NCI-H510A (cell line): ENCODE results near the gene ZBTB21.

Experiments
- DNase-seq: peaks from one replicate; lab custom pipeline; 2025; lab: John Stamatoyannopoulos, UW

ZBTB21 gene

DNA sequence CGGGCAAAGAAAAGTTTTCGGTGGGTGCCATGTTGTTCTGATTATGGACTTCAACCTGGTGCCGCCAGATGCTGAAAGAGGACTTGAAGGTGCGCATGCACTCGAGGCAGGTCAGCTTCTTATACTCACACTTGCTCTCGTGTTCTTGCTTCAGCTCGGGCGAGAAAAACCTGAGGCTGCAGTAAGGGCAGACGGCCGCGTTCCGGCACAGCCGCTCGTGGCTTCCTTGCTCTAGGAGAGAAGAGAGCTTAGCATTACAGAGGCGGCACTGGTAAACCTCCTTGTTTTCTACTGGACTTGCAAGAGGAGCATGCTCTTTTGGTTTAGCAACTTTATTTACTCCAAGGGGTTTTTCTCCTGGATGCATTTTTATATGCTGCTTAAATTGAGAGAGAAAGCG is 18.5 kb downstream of the ZBTB21 start:
- DNase-seq, result no peak

DNA sequence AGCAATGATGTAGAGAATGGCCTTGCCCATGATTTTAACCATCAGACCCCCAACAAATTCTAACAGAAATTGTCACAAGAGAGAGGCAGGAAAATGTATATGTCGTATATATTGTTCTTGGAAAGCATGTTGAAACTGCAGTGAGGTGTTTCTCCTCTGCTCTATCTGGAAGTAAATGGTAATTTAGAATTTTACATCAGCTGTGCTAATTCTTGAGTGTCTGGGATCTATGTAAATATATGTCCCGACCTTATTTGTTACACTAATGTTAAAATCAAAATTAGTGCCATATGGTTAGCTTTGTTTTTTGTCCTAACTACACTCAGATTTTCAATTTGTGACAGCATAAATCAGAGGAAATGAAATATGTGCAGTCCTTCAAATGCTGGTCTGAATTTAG is 20.5 kb downstream of the ZBTB21 start:
- DNase-seq, result no peak

DNA sequence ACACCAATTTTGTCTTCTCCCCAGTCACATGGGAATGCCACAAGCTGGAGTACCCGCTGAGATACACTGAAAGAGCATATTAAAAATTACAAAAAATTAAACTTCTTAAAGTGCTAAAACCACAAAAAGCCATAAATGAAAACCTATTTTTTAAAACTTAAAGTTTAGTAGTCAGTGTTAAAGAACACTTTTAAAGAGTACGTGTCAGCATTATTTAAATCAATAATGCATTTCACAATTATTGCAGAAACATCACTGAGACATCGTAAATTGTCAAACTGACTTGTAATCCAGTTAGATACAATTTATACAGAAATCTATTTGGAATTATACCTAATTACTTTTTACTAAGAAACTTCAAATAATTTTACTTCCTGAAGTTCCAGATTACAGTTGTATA is 22.9 kb downstream of the ZBTB21 start:
- no peak for DNase-seq

DNA sequence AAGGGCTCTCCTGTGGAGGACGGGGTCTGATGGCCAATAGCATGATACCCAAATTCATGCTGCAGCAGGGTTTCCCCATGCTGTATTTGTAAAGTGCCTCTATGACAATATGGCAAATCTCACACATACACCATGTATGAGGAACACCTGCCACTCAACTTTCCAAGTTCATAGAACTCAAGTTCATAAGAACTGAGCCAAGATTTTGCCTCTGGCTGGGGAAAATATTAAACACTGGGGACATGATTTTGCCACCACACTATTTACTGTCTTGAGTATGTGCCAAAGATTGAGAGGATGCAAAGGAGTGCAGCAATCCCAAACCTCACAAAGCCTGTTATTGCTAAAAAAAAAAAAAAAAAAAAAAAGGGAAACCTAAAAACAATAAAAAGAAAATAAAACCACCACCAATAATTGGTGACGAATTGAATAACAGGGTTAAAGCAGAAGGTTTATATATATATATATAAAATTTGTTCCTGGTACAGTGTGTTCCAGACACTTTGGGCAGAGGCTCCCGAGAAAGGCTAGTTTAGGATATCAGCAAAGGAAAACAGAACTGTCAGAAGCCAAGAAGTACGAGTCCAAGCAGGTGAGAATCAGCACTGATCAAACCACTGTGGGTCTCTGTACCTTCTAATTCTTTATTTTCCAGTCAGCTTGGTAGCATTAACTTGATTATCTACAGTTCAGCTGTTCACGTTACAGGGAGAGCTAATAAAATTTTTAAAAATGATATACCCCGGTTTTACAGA is 24.3 kb downstream of the ZBTB21 start:
- no peak for DNase-seq

DNA sequence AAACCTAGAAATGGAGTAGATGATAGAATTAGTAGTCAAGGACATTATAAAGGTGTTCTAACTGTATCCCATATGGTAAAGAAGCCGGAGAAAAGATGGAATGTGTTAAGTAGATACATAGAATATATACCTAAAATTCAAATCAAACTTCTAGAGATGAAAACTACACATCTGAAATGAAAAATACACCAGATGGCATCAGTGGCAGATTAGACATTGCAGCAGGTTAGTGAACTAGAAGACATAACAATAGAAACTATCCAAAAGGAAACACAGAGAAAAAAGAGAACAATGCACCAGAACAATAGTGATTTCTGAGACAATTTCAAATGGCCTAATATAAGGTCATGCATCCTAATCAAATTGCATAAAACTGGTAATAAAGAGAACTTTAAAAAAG is 26.9 kb downstream of the ZBTB21 start:
- no peak for DNase-seq

DNA sequence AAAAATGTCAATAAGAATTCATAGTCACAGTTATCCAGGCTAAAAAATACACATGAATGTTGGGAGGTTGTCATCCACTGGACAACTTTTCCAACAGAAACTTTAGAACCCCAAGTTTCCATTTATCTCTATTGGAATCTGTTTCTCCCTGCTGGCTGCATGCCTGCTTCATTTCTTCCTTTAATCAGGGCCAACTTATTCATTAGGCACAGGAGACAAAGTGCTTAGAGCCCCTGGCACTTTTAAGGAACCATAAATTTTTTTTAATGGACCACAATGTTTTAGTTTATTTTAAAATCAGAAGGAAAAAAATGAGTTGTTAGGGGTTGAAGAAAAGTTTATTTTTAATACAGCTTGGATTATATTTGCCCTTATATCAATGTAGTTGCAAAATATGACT is 29.6 kb downstream of the ZBTB21 start:
- no peak for DNase-seq

DNA sequence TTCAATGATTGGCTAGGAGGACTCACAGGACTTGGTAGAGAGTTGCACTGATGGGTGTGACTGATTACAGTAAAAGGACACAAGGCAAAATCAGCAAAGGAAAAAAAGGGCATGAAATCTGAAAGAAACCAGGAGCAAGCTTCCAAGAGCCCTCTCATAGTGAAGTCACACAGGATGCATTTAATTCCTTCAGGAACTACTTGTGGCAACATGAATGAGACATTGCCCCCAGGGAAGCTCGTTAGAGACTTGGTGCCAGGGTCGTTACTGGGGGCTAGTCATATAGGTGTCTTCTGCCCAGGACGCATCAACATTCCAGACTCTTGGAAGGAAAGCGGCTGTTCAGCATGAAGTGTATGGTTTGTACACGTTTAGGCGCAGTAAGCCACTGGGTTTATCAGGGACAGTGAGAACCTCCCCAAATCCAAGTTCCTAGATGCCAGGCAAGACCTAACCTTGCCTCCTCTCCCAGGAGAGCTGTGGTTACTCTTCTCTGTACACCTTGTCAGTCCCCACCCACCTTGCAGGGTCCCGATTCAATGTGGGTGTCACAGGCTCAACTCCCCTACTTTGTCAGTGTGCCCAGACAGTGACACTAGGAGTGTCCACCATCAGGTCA is 30.3 kb downstream of the ZBTB21 start:
- no peak for DNase-seq

DNA sequence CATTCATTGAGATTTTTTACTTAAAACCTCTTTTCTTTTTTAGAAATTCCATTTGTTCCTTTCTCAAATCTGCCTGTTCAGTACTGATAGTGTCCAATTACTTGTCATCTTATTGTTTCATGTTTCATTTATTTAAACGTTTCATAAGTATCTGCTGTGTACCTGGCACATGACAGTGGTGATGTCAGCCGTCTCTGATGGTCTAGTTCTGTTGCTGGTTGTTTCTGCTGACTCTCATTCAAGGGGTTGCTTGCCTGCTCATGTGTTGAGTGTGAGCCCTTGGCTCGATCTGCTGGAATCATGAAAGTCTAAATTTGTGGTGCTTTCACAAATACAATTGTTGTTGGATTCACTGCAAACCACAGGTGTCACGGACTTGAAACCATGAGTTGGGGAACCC is 30.8 kb downstream of the ZBTB21 start:
- DNase-seq, result no peak

DNA sequence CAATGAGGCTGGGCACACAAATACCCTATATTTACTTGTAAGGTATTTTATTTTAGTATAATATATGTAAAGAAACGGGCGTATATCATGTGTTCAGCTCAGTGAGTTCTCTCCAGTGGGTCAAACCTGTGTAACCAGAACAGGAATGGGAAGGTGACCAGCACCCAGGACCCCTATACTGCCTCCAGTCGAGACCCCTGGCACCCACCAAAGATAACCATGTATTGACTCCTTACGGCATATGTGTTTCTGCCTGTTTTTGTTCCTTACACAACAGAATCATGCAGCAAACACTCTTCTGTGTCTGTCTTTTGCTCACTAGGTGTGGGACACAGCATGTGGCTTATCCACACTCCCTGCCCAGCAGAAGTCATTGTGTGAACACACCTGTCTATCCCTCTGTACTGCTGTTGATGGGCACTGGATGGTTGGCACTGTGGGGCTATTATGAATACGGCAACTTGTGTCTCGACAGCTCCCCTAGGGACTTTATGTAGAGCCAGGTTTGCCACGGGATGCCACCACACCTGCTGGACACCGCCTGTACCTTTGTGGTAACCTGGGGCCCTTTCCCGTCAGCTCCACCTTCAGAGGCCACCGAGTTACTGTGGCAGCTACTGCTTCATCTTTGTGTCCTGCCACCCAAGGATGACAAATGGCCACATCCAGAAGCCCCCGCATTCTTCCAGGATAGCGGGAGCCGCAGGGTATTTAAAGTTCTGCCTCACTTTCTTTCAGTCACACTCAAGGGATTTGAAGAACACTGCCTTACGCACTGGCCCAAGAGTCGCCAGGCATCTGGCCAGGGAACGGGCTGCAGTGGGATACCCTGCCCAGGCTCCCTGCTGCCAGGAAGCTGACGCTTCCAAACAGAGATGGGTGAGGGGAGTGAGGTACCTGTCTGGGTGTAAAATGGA is 32.9 kb downstream of the ZBTB21 start:
- no peak for DNase-seq

DNA sequence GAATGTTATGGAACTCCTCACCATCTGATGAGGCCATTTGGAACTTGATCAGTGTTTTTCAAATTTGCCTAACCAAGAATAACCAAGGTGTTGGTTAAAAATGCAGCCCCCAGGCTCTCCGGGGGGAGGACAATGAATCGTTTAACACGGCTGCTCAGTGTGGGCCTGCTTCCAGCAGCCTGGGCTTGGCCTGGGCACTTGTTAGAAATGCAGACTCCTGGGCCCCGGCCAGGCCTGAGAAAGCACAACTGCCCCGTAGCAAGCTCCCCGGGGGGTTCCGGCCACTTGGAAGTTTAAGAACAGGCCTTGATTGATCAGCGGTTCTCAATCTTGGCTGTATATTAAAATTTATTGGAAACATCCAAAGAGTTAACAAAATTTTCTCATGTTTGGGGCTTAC is 33.5 kb downstream of the ZBTB21 start:
- no peak for DNase-seq

DNA sequence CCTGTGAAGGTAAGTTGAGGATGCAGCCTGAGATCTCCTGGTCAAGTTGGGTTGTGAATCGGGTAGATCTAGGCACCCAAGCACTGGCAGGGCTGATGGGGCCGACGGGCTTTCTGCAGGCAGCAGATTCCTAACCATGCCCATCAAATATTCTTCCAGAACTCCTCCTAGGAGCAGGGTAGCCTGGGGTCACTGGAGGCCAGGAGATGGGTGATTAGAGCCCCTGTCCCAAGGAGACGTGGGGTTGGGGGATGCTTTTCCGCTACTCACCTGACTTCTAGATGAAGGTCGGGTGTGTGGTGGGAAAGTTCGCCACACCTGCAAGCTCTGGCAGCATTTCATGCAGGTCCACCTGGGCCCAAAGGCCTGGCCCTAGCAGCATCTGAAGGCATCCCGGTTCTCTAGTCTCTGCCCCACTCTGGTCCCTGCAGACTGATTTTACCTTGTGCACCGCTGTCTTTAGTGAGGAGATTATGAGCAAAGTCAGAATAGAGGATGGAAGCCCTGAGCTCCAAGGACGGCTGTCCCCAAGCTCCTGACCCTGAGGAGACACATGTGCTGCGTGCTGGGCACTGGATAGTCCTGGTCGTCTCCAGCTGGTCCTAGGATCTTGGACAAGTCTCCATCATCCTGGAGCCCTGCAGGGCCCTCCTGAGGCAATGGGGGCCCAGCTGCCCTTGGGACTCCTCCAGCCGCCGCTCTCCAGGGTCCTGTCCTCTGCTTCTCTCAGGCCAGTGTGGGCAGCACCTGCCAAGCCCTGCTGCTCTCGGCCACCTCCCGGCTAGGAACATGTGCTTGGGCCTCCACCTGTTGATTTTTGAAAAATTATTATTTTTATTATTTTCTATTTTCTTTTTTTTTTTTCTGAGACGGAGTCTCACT is 34.5 kb downstream of the ZBTB21 start:
- no peak for DNase-seq

DNA sequence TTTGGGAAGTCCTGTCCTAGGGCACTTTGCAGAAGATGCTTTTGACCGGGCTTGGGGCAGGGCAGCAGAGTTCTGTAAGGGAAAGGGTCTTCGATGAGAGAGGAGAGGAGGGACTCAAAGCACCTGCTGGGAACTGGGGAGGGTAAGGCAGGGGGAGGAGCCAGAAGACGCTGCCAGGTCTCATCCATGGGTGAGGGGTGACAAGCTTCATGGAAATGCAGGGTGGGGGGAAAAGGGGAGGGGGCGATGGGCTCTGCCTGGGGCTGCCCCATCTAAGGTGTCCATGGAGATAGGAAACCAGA is 35.5 kb downstream of the ZBTB21 start:
- no peak for DNase-seq

DNA sequence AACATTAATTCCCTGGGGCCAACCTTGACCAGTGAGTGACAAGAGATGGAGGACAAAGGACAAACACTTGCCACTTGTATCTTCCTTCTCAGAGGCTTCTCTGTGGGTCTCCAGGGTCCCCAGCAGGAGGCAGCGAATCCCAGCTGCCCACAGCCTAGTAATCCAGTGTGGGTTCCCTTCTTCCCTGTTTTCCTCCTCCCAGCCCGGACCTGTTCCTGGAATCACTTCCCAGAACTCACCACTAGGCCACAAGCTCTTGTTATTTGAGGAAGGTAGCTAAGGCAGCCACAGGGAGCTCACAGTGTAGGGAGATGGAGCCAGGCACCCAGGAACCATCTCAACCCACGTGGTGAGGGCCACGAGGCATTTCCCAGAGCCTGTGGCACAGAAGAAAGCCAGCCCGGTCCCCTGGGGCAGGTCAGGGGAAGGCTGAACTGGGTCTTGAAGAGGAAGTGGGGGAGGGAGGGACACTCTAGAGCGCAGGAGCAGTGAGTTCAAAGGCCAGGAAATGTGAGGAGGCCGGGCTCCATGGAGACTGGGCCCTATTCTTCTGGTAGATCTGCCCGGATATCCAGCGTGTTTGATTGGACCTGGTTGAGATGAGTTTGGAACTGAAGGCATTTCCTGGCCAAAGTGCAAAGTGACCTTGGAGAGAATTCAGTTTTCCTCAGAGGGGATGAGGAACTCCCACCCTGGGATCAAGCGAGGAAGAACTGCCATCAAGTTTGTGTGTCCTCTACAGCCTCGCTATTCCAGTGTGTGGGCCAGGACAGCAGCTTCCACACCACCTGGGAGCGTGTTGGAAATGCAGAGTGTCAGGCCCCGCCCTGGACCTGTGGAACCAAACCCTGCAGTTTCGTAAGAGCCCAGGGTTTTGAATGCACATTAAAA is 36.1 kb downstream of the ZBTB21 start:
- no peak for DNase-seq

DNA sequence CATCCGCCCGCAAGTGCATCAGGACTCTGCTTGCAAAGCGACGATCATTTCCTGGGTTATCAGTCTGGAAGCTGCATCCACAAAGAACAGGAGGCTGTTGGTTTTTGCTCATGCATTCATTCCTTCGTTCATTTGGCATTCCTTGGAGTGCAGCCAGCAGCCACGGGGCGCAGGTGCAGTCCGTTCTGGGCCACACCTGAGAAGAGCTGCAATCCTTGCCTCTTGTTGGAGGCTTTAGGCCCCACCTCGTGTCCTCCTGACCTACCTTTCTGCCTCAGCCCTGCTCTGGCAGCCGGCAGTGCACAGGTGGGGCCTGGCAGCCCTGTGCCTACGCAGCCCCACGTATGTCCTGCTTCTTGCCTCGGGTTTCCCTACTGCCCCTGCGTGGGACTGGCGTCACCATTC is 36.7 kb downstream of the ZBTB21 start:
- DNase-seq, result no peak

DNA sequence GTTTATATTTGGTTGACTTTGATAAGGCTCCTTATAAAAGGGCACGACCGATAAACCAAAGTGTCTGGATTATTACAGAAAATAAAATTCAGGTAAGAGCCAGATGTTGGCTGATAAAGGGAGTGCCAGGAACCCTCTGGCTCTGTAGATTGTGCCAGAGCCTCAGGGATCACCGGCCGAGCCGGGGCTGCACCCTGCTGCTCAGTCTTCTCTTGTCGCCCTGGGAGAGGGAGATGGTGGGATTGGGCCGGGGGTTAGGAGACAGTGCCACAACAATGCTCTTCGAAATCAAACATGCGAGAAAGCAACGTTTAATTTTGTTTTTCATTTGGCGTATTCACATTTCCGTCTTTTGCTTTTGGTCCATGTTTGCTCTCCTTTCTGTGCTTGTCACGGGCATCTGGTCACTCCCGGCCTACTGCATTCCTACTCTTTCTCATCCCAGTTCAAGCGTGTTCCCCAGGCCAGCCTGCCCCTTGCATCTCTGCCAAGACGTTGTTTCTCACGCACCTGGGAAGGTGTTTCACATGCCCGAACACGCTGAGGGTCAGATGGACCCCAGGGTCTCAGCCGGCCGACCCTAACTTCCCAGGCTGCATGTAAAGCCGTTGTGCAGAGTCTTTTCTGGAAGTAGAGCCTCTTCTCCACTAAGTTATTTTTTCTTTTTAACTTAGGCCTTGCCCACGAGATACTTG is 37.5 kb downstream of the ZBTB21 start:
- DNase-seq, result no peak

DNA sequence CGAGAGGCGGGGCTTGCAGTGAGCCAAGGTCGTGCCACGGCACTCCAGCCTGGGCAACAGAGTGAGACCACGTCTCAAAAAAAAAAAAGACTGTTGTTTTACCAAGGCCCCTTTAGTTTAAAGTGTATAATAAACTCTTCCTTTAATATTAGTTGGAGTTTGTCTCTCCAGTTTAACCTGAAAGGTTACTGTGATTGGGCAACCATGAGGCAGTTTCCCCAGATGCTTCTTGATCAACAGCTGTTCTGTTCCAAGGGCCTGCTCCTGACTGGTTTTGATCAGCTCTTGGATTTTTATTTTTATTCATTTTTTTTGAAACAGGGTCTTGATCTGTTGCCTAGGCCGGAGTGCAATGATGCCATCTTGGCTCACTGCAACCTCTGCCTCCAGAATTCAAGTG is 38.3 kb downstream of the ZBTB21 start:
- DNase-seq, result no peak

DNA sequence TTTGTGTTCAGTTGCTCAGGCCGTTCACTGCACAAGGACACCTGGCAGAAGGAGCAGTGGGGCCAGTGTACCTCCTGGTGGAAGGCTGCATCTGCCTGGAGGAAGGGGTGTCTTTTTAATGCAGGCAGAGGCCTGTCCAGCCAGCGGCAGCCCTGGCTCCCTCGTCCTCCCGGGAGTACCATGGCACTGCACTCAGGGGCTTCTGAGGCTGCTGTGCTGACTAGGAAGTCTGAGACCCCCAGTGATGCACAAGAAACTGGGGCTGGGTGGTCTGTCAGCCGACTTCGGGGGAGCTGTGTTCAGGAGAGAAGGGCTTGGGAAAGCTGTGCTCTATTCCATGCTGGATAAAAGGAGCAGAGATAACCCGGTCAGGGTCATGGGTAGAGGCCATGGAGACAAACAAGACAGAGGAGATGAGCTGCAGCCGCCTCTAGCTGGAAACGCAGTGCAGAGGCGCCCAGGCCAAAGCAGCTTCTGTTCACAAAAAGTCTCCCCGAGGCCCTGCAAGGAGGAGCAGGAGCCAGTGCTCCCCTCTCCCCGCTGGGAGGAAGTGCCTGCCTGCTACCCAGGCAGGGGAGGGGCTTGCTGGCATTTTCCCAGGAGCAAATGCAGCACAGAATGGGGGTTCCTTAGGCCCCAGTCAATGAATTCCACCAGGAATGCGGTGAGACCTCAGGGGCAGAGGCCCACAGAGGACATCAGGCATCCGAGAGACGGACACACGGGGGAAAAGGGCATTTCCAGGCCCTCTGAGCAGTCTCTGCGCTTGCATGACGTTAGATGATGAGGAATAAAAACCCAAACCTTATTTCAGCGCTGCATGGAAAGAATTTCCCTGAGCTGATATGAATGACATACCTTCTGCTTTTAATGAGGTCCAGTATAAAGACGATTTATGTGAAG is 39.2 kb downstream of the ZBTB21 start:
- DNase-seq, result no peak

DNA sequence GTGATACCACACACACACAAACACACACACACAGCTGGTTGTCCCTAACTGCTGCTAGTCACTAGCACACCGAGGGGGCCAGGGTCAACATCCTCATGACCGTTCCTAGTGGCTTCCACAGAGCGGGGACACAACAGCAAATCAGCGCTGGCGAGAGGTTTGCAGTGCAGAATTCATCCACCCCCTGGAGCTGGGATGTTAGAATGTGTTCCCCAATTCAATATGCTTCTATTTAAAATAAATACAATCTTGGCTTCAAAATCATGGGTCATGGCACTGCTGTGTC is 40.1 kb downstream of the ZBTB21 start:
- no peak for DNase-seq

DNA sequence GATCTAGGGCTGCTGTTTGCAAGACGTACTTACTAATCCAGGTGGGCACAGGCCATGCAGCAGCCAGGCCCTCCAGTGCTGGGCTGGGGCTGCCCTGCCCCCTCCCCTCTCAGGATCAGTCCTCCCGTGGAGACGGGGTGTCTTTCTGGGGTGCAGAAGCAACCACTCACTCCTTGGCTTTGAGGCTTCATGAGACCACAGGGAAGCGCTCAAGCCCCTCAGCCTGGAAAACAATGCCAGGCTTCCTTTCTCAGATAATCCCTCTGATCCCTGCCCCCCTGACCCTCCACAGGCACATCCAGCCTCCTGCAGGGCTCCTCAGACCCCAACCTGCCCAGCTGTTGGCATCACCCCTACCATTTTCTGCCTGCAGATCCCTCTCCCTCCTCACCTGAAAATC is 42.5 kb downstream of the ZBTB21 start:
- DNase-seq, result no peak
